Measurements from ENCODE around the gene TBC1D19.

- TF ChIP-seq POLR2AphosphoS5 (IDR thresholded peaks at IDR 0.05; ENCODE audit: low read depth, low read length), result no peak
- TF ChIP-seq TAF1 (IDR thresholded peaks at IDR 0.05; ENCODE audit: borderline replicate concordance, insufficient read depth, low read length), result no peak
- no peak for TF ChIP-seq FOXP2 (optimal IDR thresholded peaks at IDR 0.05; ENCODE audit: borderline replicate concordance, extremely low read depth, extremely low read length, insufficient read depth)
- TF ChIP-seq, protein P1, sequence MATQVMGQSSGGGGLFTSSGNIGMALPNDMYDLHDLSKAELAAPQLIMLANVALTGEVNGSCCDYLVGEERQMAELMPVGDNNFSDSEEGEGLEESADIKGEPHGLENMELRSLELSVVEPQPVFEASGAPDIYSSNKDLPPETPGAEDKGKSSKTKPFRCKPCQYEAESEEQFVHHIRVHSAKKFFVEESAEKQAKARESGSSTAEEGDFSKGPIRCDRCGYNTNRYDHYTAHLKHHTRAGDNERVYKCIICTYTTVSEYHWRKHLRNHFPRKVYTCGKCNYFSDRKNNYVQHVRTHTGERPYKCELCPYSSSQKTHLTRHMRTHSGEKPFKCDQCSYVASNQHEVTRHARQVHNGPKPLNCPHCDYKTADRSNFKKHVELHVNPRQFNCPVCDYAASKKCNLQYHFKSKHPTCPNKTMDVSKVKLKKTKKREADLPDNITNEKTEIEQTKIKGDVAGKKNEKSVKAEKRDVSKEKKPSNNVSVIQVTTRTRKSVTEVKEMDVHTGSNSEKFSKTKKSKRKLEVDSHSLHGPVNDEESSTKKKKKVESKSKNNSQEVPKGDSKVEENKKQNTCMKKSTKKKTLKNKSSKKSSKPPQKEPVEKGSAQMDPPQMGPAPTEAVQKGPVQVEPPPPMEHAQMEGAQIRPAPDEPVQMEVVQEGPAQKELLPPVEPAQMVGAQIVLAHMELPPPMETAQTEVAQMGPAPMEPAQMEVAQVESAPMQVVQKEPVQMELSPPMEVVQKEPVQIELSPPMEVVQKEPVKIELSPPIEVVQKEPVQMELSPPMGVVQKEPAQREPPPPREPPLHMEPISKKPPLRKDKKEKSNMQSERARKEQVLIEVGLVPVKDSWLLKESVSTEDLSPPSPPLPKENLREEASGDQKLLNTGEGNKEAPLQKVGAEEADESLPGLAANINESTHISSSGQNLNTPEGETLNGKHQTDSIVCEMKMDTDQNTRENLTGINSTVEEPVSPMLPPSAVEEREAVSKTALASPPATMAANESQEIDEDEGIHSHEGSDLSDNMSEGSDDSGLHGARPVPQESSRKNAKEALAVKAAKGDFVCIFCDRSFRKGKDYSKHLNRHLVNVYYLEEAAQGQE (IDR thresholded peaks at IDR 0.05; ENCODE audit: insufficient read depth in 1 of 2, low read depth in 2 of 2, low read length in 2 of 2), result no peak
Measured at GRCh38 chr4:26748811-26749210, 164.9 kb downstream of the TBC1D19 start.

Data from PFSK-1 (cell line).